Activated CD8-positive, alpha-beta memory T cell treated with anti-CD3 and anti-CD28 coated beads, Interleukin-2, amount 10 ng/mL, durations not matched to agents 7 days and 5 days (primary cell): ENCODE results near the gene TPSD1. TPM values are rescaled to one million over a fixed set of nuclear protein-coding genes. Genes with fewer than 3 reads are reported as not detected.

ENCODE experiments used
- ATAC-seq: fragments of 150-1000 bp; cut with Tn5 transposase; one replicate; pipeline ENCODE4 v1.10.0; 2021; ENCODE audit warnings: moderate library complexity
- CTCF ChIA-PET: fragments of 350-600 bp; sonication (Branson Sonifier 250); formaldehyde crosslinking; loops from one replicate; lab custom pipeline; 2021; ENCODE audit warnings: antibody characterized with exemption; lab: Charles Lee
- DNase-seq: peaks from one replicate; pipeline ENCODE4 v3.0.0-alpha.2; 2020
- H3K27ac Mint-ChIP-seq: one replicate; pipeline ENCODE4 v1.8.0; 2021; ENCODE audit warnings: mild to moderate bottlenecking, mixed read lengths
- H3K27me3 Mint-ChIP-seq: one replicate; pipeline ENCODE4 v1.8.0; 2021; ENCODE audit warnings: mixed read lengths
- H3K36me3 Mint-ChIP-seq: one replicate; pipeline ENCODE4 v1.8.0; 2021; ENCODE audit warnings: mild to moderate bottlenecking, mixed read lengths
- H3K4me1 Mint-ChIP-seq: one replicate; pipeline ENCODE4 v1.8.0; 2021; ENCODE audit warnings: mixed read lengths
- H3K4me3 Mint-ChIP-seq: one replicate; pipeline ENCODE4 v1.8.0; 2021; ENCODE audit warnings: mild to moderate bottlenecking, moderate library complexity, mixed read lengths
- H3K9me3 Mint-ChIP-seq: one replicate; pipeline ENCODE4 v1.8.0; 2022; ENCODE audit warnings: low read depth, mixed read lengths
- total RNA-seq, 2 experiments: library from RNA; stranded (reverse); gene quantifications; one replicate each; pipeline ENCODE4 v1.2.3, GENCODE V29; 2021

The TPSD1 gene
- total RNA-seq, 2 experiments from 2014 or later: not detected

DNA sequence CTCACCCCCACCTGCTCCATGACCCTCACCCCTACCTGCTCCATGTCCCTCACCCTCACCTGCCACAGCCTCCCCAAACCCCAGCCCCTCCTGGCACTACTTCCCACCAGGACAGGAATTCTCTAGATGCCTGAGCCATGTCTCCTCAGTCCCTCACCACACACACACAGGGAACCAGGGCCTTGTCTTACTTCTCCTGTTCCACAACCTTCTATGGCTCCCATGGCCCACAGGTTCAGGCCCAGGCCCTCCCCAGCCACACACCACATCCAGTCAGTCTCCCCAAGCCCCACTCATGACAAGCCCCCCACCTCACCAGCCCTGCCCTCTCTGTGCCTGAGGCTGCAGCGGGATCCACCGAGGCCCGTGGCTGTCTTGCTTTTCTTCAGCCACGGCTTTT lies 50.5 kb downstream of the TPSD1 start:
- H3K4me3 Mint-ChIP-seq: no peak overlapping the region
- peaks cover 51% of the 10 kb centered on the region for H3K4me1 Mint-ChIP-seq
- no peak for ATAC-seq
- H3K27ac Mint-ChIP-seq: peak overlapping the region; percentile 67
- H3K9me3 Mint-ChIP-seq: no peaks in the 10 kb centered on the region
- no peaks in the 10 kb centered on the region for H3K27me3 Mint-ChIP-seq
- H3K36me3 Mint-ChIP-seq: peaks cover 10% of the 10 kb centered on the region
- CTCF ChIA-PET: interaction anchor here (1.4 kb wide), 1 partner anchor 400 kb away, joined by 6 read pairs; the partner anchor contains the start of gene MAPK8IP3
- DNase-seq: no peak

DNA sequence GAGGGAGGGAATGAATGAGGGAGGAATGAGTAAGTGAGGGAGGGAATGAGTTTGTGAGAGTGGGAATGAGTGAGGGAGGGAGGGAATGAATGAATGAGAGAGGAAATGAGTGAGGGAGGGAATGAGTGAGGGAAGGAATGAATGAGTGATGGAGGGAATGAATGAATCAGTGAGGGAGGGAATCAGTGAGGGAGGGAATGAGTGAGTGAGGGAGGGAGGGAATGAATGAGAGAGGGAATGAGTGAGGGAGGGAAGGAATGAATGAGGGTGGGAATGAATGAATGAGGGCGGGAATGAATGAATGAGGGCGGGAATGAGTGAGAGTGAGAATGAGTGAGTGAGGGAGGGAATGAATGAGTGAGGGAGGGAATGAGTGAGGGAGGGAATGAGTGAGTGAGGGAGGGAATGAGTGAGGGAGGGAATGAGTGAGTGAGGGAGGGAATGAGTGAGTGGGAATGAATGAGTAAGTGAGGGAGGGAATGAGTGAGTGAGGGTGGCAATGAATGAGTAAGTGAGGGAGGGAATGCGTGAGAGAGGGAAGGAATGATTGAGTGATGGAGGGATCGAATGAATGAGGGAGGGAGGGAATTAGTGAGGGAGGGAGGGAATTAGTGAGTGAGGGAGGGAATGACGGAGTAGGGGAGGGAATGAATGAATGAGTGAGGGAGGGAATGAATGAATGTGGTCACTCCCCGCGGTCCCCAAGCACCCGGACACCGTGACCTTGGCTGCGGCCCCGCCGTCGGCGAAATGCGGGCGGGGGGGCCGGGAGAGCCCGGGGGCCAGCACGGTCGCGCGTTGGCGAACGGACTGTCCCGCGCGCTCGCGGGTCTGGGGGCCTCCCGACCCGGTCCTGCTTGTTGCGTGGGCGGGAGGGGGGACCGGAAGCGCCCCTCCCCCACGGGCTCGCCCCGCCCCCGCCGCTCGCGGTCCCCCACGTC lies 52.4 kb downstream of the TPSD1 start:
- Mint-ChIP-seq H3K27ac (peak overlapping the region; percentile 83), H3K9me3 (no peaks in the 10 kb centered on the region), H3K4me3 (peak overlapping the region; percentile 76), H3K27me3 (no peaks in the 10 kb centered on the region), H3K4me1 (peaks cover 55% of the 10 kb centered on the region), H3K36me3 (peaks cover 12% of the 10 kb centered on the region)
- DNase-seq (no peak), ATAC-seq (peak; percentile 0)
- CTCF ChIA-PET: interaction anchor here (1.1 to 1.4 kb wide), 2 partner anchors 7 to 24 kb away, joined by 3 to 5 read pairs; no protein-coding TSS in a partner anchor

Other genes with a start within 250 kb of the TPSD1 start
- not detected for gene SSTR5, start 183.3 kb upstream of the TPSD1 start, total RNA-seq
- gene C1QTNF8, start 159.8 kb upstream of the TPSD1 start, total RNA-seq: not detected
- 1 to 10 TPM in 1 of 2 experiments, under 1 TPM in 1; 0.37 to 1.3 TPM for gene CACNA1H, start 103.0 kb upstream of the TPSD1 start, total RNA-seq
- not detected for gene TPSG1, start 30.8 kb upstream of the TPSD1 start, total RNA-seq
- gene TPSB2, start 25.9 kb upstream of the TPSD1 start, total RNA-seq: not detected
- gene TPSAB1, start 15.4 kb upstream of the TPSD1 start, total RNA-seq: not detected
- gene UBE2I, start 53.6 kb downstream of the TPSD1 start, total RNA-seq: 100 to 1,000 TPM; 224 to 253 TPM
- under 1 TPM; 0.45 to 0.53 TPM for gene BAIAP3, start 77.6 kb downstream of the TPSD1 start, total RNA-seq
- gene TSR3, start 95.8 kb downstream of the TPSD1 start, total RNA-seq: 10 to 100 TPM; 52.9 to 57.8 TPM
- gene GNPTG, start 95.9 kb downstream of the TPSD1 start, total RNA-seq: 10 to 100 TPM; 29.3 to 33.0 TPM
- 10 to 100 TPM; 30.1 to 43.0 TPM for gene UNKL, start 158.6 kb downstream of the TPSD1 start, total RNA-seq
- gene UQCC4, start 164.7 kb downstream of the TPSD1 start, total RNA-seq: 10 to 100 TPM; 15.7 to 18.5 TPM
- under 1 TPM in 1 of 2 experiments, not detected in 1; 0.33 TPM for gene PERCC1, start 175.0 kb downstream of the TPSD1 start, total RNA-seq
- 1 to 10 TPM; 2.0 to 2.9 TPM for gene CCDC154, start 188.5 kb downstream of the TPSD1 start, total RNA-seq
- gene CLCN7, start 219.0 kb downstream of the TPSD1 start, total RNA-seq: 10 to 100 TPM; 53.0 to 60.5 TPM
- gene PTX4, start 232.9 kb downstream of the TPSD1 start, total RNA-seq: not detected
- 10 to 100 TPM; 60.7 to 63.8 TPM for gene TELO2, start 237.3 kb downstream of the TPSD1 start, total RNA-seq